Spleen (tissue), 7 donors: ENCODE data around the gene KRT34.

Experiments used
- CTCF ChIP-seq, 11 experiments: fragments of 200-600 bp in 7 of 11; fragments of 450-650 bp in 4 of 11; sonication (generic) in 4 of 11; IDR thresholded peaks in 8 of 11; conservative IDR thresholded peaks in 3 of 11; 1 replicate in 7 of 11; 2 replicates in 4 of 11; pipeline versions ENCODE4 v1.4.0 to v1.8.0; 2016 to 2021; ENCODE audit warnings: antibody characterized with exemption in 11 of 11, inconsistent platforms in 4 of 11, mild to moderate bottlenecking in 1 of 11
- POLR2A ChIP-seq, 3 donors: fragments of 450-650 bp; IDR thresholded peaks; one replicate each; pipeline ENCODE4 v1.5.1; 2017; ENCODE audit warnings: antibody characterized with exemption in 3 of 3, mild to moderate bottlenecking in 1 of 3
- POLR2AphosphoS5 ChIP-seq, 3 donors: sonication (generic); formaldehyde crosslinking; IDR thresholded peaks; one replicate each; pipeline ENCODE4 v1.5.1; 2017; ENCODE audit warnings: antibody characterized with exemption in 3 of 3
- donor health status: DM: no; HTN: no; CAD: no; lungs with moderate emphysema.
- donor health status: DM: no; HTN: no; CAD: no.
- donor health status: DM: no; HTN: no; CAD: no.

- no peak for TF ChIP-seq CTCF (IDR thresholded peaks at IDR 0.05 in 8 of 11, conservative IDR thresholded peaks at IDR 0.05 in 3 of 11)
- TF ChIP-seq POLR2AphosphoS5 (IDR thresholded peaks at IDR 0.05): no peak
- no peak for TF ChIP-seq POLR2A (IDR thresholded peaks at IDR 0.05)
Measured at GRCh38 chr17:41402161-41402560, 20.1 kb upstream of the KRT34 start.
